ENCODE measurements around the gene MED26.

DNA sequence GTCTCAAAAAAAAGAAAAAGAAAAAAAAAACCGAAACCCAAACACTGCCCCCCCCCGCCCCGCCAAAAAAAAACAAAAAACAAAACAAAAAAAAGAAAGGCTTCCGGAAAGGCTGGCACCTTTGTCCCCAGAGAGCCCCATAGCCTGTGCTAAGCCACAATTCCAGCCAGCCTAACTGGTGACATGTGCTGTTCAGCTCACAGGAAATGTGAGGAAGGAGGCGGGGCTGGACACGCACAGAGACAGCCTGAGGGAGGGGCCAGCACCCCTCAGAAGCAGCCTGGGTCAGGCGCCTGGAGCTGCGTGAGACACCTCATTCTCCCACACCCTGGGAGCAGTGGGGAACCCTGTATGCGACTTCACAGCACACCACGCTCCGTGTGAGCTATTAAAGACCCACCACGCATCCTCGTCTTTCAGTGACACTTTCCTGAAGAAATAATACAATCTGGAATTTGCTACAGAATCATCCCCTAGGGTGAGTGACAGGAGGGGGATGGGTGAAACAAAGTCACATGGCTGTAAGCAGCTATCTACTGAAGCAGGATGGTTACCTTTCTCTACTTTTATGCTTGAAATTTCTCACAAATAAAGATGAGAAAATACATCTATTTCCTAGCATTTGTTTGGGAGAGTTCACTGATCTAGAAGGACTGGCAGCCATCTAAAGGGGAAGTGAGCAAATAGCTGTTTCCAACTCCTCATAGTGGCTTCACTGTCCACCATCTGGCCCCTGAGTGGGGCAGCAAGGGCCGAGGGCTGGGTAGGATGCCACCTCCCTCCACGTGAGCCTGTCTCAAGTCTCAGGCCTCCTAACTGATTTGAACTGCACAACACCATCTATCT is 43.5 kb downstream of the MED26 start:
- TF ChIP-seq, protein P1, sequence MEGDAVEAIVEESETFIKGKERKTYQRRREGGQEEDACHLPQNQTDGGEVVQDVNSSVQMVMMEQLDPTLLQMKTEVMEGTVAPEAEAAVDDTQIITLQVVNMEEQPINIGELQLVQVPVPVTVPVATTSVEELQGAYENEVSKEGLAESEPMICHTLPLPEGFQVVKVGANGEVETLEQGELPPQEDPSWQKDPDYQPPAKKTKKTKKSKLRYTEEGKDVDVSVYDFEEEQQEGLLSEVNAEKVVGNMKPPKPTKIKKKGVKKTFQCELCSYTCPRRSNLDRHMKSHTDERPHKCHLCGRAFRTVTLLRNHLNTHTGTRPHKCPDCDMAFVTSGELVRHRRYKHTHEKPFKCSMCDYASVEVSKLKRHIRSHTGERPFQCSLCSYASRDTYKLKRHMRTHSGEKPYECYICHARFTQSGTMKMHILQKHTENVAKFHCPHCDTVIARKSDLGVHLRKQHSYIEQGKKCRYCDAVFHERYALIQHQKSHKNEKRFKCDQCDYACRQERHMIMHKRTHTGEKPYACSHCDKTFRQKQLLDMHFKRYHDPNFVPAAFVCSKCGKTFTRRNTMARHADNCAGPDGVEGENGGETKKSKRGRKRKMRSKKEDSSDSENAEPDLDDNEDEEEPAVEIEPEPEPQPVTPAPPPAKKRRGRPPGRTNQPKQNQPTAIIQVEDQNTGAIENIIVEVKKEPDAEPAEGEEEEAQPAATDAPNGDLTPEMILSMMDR (IDR thresholded peaks at IDR 0.05; ENCODE audit: low read length) = no peak
- TF ChIP-seq EZH2 (optimal IDR thresholded peaks at IDR 0.05; ENCODE audit: low read depth, low read length) = no peak
